Hepatocyte (in vitro differentiated cells): ENCODE data around the gene HOXB3. TPM values are rescaled to one million over a fixed set of nuclear protein-coding genes. Genes with fewer than 3 reads are reported as not detected.

Experiments
- DNase-seq: peaks from one replicate; pipeline ENCODE4 v3.0.0-alpha.2; 2016; ENCODE audit warnings: low spot score
- H2AFZ ChIP-seq: fragments of 200-600 bp; sonication (generic); 2 replicates; pipeline ENCODE4 v1.6.0; 2016; ENCODE audit warnings: antibody characterized with exemption, mild to moderate bottlenecking
- H3K27ac ChIP-seq: fragments of 200-600 bp; sonication (generic); 2 replicates; pipeline ENCODE4 v1.5.1; 2016; ENCODE audit warnings: mild to moderate bottlenecking
- H3K27me3 ChIP-seq: fragments of 200-600 bp; sonication (generic); 2 replicates; pipeline ENCODE4 v1.6.1; 2016
- H3K36me3 ChIP-seq: fragments of 200-600 bp; sonication (generic); replicated peaks from 2 replicates; pipeline ENCODE4 v1.5.1; 2016; ENCODE audit warnings: low read depth; ENCODE audit not compliant: insufficient read depth
- H3K4me1 ChIP-seq: fragments of 200-600 bp; sonication (generic); 2 replicates; pipeline ENCODE4 v1.5.1; 2016; ENCODE audit warnings: mild to moderate bottlenecking, moderate library complexity; ENCODE audit not compliant: insufficient read depth
- H3K4me2 ChIP-seq: fragments of 200-600 bp; sonication (generic); 2 replicates; pipeline ENCODE4 v1.6.0; 2016
- H3K4me3 ChIP-seq: fragments of 200-600 bp; sonication (generic); 2 replicates; pipeline ENCODE4 v1.5.1; 2016; ENCODE audit warnings: mild to moderate bottlenecking
- H3K79me2 ChIP-seq: fragments of 200-600 bp; sonication (generic); 2 replicates; pipeline ENCODE4 v1.6.0; 2017; ENCODE audit warnings: mild to moderate bottlenecking
- H3K9me2 ChIP-seq: fragments of 200-600 bp; sonication (generic); replicated peaks from 2 replicates; pipeline ENCODE4 v1.6.0; 2017; ENCODE audit warnings: mild to moderate bottlenecking; ENCODE audit not compliant: insufficient read depth
- H3K9me3 ChIP-seq: fragments of 200-600 bp; sonication (generic); 2 replicates; pipeline ENCODE4 v1.5.1; 2016; ENCODE audit warnings: low read depth, mild to moderate bottlenecking
- H4K20me1 ChIP-seq: fragments of 200-600 bp; sonication (generic); 2 replicates; pipeline ENCODE4 v1.6.0; 2016; ENCODE audit warnings: mild to moderate bottlenecking; ENCODE audit not compliant: insufficient read depth, poor library complexity, severe bottlenecking
- CTCF ChIP-seq: fragments of 200-600 bp; sonication (generic); IDR thresholded peaks from 2 replicates; pipeline ENCODE4 v1.5.1; 2016; ENCODE audit warnings: antibody characterized with exemption, mild to moderate bottlenecking; ENCODE audit not compliant: poor library complexity
- EZH2 ChIP-seq: fragments of 200-600 bp; sonication (generic); IDR thresholded peaks from 2 replicates; pipeline ENCODE4 v1.6.1; 2016; ENCODE audit warnings: antibody characterized with exemption, mild to moderate bottlenecking, borderline replicate concordance
- EZH2phosphoT487 ChIP-seq: fragments of 200-600 bp; sonication (generic); IDR thresholded peaks from one replicate; pipeline ENCODE4 v1.6.1; 2018; ENCODE audit warnings: antibody characterized with exemption, mild to moderate bottlenecking, low read depth, moderate library complexity; ENCODE audit not compliant: unreplicated experiment, severe bottlenecking
- WGBS: methylation state at CpG from one replicate; pipeline ENCODE4 v1.1.6; 2016; ENCODE audit warnings: low lambda C conversion rate; ENCODE audit errors: missing lambda C conversion rate; 5-methylcytosine and 5-hydroxymethylcytosine counted together
- polyA plus RNA-seq: library from polyadenylated mRNA; unstranded; fragments of >200 nt; fragmentation: Nextera tagmentation; extraction: Ambion mirVana; gene quantifications from 2 replicates; pipeline ENCODE4 v1.2.1, GENCODE V29; 2016
- total RNA-seq: library from RNA; depleted of rRNA; stranded (reverse); fragments of >200 nt; gene quantifications from 2 replicates; pipeline ENCODE4 v1.2.3, GENCODE V29; 2014

HOXB3 gene
- total and polyA plus RNA-seq, 2 experiments from 2014 or later: 1.8 to 5.9 TPM

DNA sequence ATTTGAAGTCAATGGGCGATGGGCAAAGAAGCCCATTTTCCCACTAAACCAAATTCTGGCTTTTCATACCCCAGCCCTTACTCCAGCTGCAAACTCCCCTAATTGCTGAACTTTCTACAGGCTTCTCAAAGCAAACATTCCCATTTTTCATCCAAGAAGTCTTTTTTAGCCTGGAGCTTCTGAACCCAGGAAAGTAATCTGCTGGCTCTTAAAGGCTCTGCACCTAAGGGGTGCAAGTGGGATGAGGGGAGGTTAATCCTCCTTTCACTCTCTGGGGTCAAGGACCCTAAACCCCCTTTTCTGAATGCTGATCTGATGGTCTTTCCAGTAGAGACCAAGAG, 18.4 kb upstream of the HOXB3 start:
- no peaks in the 10 kb centered on the region for H4K20me1 ChIP-seq
- H3K27me3 ChIP-seq: peaks cover 96% of the 10 kb centered on the region
- WGBS: 75% methylated on average over 1 of the region's 1 CpG
- H3K79me2 ChIP-seq: no peaks in the 10 kb centered on the region
- no peaks in the 10 kb centered on the region for H3K36me3 ChIP-seq
- no peaks in the 10 kb centered on the region for H3K4me1 ChIP-seq
- DNase-seq: no peak
- no peak overlapping the region for H2AFZ ChIP-seq
- no peaks in the 10 kb centered on the region for H3K9me2 ChIP-seq
- H3K4me3 ChIP-seq: no peak overlapping the region
- TF ChIP-seq CTCF (no peak), EZH2phosphoT487 (no peak)
- H3K9me3 ChIP-seq: no peaks in the 10 kb centered on the region
- peak overlapping the region; percentile 78 for H3K4me2 ChIP-seq
- peak overlapping the region; percentile 3 for H3K27ac ChIP-seq

- Histone ChIP-seq H3K9me2 (no peaks in the 10 kb centered on the region), H3K27me3 (peaks cover 96% of the 10 kb centered on the region), H3K36me3 (no peaks in the 10 kb centered on the region), H3K4me1 (no peaks in the 10 kb centered on the region), H3K9me3 (no peaks in the 10 kb centered on the region), H2AFZ (no peak overlapping the region), H4K20me1 (no peaks in the 10 kb centered on the region), H3K27ac (peak overlapping the region; percentile 12), H3K79me2 (no peaks in the 10 kb centered on the region), H3K4me2 (peak overlapping the region; percentile 61), H3K4me3 (no peak overlapping the region)
- WGBS: 61% methylated on average over 9 of the region's 9 CpGs
- TF ChIP-seq EZH2 (no peak), CTCF (no peak), EZH2phosphoT487 (no peak)
- DNase-seq: no peak
These were observed 17.0 kb upstream of the HOXB3 start for GRCh38 chr17:48606892-48607614.

GRCh38 chr17:48605991-48606891, 16.2 kb upstream of the HOXB3 start:
- no peaks in the 10 kb centered on the region for H3K79me2 ChIP-seq
- no peaks in the 10 kb centered on the region for H3K9me3 ChIP-seq
- H3K27ac ChIP-seq: peak overlapping the region; percentile 39
- 38% methylated on average over 41 of the region's 41 CpGs for WGBS
- TF ChIP-seq CTCF (no peak), EZH2phosphoT487 (no peak), EZH2 (peak; percentile 81)
- peak overlapping the region; percentile 71 for H3K4me2 ChIP-seq
- no peak for DNase-seq
- no peak overlapping the region for H2AFZ ChIP-seq
- no peaks in the 10 kb centered on the region for H3K36me3 ChIP-seq
- no peaks in the 10 kb centered on the region for H3K4me1 ChIP-seq
- H3K4me3 ChIP-seq: no peak overlapping the region
- H3K9me2 ChIP-seq: no peaks in the 10 kb centered on the region
- H3K27me3 ChIP-seq: peaks cover 96% of the 10 kb centered on the region
- no peaks in the 10 kb centered on the region for H4K20me1 ChIP-seq
